Measurements from ENCODE around the gene CACNA1C. TPM values are rescaled to one million over a fixed set of nuclear protein-coding genes. Genes with fewer than 3 reads are reported as not detected.
"Not testable (repeated sequence)": the region's sequence is repeated elsewhere in the genome, so short reads cannot be mapped to it uniquely, and the experiment has no call there.

Gene CACNA1C
- total RNA-seq, 1 donor from 2014 or later, result 20.0 TPM

DNA sequence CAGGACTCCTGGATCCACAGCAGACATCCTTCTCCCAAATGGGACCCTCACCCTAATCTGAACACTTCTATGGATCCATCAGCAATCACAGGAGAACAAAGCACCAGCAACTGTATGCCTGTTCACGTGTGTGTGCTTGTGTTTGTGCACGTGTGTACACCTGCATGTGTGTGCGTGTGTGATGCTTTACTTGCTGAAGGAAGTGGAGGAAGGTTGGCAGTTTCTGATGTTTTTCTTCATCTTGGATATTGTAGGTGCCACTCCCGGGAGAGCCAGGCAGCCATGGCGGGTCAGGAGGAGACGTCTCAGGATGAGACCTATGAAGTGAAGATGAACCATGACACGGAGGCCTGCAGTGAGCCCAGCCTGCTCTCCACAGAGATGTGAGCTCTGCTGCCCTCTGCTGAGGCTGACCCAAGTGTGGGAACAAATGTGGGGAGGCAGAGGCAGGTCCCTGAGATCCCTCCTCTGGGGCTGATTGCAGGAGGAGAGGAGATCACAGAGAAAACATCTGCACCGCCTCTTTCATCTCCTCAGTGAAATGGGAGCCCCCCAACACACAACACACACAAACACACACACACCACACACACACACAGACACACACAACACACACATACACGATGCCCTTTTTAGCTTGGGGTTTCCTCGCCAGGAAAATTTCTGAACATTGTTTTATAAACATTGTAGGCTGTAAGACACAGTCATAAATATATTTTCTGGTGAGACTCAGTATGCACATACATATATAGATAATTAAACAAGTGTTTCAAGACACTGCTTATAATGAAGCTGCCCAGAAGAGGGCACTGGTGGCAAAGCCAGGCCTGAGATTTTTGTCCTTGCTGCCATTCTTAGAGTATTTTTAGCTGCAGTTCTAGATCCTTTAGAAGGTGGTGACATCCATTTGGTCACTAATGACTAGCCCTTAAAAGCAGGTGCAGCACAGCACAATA, 629.8 kb downstream of the CACNA1C start:
- DNase-seq (ENCODE audit: low spot score in 2 of 2), result no peak
- no peak for FAIRE-seq

- DNase-seq (ENCODE audit: low spot score in 2 of 2) (no peak), FAIRE-seq (no peak)
Measured at GRCh38 chr12:2683283-2684025, 630.7 kb downstream of the CACNA1C start.

DNA sequence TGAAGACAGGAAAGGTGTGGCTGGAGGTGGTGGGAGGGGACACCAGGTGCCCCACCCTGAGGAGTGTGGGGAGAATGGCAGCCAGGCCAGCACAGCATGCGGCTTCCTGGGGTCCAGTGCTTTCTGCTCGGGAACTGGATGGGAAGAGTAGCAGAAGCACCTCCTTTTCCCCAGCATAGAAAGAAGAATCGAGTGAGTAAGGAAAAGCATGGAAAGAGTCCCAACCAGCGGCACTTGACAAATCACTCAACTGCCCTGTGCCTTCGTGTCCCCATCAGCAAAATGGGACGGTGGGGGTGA, 631.2 kb downstream of the CACNA1C start:
- DNase-seq (ENCODE audit: low spot score in 2 of 2); FAIRE-seq: not testable (repeated sequence)

- not testable (repeated sequence) for FAIRE-seq; DNase-seq (ENCODE audit: low spot score in 2 of 2)
Measured at GRCh38 chr12:2685620-2686279, 633.0 kb downstream of the CACNA1C start.

DNA sequence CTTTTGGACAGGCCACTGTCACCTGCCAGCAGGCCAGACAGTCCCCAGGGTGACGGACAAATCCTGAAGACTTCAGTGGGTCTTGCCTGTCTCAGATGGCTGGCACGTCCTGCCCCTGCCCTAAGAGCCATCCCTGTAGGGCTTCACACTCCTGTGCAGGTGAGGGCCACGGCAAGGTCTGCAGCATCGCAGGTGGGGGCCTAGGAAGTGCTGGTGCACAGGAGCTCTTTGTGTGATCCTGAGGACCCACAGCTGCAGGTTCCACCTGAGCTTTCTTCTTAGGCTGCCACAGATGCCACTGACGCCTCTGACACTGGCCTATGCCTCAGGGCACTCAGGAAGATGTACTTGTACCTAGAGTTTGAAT, 633.5 kb downstream of the CACNA1C start:
- DNase-seq (ENCODE audit: low spot score in 2 of 2) (no peak), FAIRE-seq (no peak)

DNA sequence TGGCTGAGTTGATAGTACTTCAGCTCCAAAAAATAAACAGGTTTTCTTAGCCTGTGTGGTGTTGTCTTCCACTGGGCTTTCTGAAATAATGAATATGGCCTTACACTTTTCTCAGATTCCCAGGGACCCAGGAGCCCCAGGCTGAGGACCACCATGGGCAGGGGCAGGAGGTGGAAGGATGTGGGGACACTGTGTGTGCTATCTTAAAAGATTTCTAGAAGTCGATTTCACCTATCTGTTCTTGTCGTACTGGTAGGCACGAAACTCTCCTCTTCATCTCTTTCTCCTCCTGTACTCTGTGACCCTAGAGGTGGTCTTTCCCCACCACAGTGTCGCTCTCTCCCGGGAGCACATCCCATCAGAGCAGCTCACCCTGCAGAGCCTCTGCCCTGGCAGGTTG, 634.3 kb downstream of the CACNA1C start:
- FAIRE-seq (no peak), DNase-seq (ENCODE audit: low spot score in 2 of 2) (no peak)

DNA sequence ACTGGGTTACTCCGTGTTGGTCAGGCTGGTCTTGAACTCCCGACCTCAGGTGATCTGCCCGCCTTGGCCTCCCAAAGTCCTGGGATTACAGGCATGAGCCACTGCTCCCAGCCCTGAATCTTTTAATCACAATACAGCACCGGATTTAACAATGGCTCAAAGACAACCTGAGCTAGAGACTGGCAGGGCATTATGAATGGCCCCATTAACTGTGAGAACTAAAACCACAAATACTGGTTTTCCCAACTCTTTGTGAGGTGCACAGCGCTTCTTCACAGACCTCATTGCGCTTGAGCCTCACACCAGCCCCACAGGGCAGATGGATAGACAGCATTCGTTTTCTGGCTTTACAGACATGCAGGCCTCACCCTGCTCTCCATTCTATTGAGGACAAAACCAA, 634.9 kb downstream of the CACNA1C start:
- DNase-seq (ENCODE audit: low spot score in 2 of 2), result no peak
- no peak for FAIRE-seq

DNA sequence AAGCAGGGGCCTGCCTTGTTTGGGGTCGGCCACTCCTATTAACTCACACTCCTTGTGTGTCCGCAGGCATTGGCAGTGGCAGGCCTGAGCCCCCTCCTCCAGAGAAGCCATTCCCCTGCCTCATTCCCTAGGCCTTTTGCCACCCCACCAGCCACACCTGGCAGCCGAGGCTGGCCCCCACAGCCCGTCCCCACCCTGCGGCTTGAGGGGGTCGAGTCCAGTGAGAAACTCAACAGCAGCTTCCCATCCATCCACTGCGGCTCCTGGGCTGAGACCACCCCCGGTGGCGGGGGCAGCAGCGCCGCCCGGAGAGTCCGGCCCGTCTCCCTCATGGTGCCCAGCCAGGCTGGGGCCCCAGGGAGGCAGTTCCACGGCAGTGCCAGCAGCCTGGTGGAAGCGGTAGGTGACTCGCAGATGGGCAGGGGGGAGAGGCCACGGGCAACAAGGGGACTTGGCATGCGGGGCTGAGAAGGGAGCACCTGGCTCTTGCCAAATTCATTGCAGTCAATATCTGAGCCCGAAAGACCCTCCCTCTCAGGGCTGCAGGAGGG, 635.7 kb downstream of the CACNA1C start:
- DNase-seq (ENCODE audit: low spot score in 2 of 2) (no peak), FAIRE-seq (no peak)

DNA sequence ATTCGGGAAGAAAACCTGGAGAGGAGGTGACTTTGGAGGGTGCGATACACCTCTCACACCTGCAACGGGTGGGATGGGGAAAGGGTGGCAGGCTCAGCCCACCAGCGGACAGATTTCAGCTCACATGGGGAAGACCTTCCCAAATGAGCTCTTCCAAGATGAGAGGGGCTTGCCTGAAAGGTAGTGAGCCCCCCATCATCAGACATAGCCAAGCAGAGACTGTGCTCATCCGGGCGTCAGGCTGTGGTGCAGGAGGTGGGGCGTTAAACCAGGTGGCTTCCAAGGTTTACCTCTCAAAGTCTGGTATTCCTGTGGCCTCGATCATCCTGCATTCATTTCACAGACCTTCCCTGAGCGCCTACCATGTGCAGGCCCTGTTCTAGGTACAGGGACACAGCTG, 636.6 kb downstream of the CACNA1C start:
- FAIRE-seq (no peak), DNase-seq (ENCODE audit: low spot score in 2 of 2) (no peak)

DNA sequence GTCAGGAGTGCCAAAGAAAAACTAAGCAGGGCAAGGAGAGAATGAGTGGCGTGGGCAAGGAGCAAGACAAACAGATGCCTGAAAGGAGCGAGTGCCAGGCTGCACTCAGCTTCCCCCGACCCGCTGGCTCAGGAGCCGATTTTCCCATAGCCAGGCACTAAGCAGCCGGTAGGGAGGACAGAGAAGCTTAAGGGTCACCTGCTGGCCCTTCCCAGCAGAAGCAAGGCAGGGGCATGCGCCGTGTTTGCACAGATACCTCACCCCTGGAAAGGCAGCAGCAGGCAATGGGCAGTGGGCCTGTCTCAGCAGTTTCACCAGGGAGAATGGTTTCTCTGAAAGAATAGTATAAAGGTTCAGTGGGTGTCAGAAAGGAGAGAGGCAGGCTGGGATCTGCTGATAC, 637.1 kb downstream of the CACNA1C start:
- FAIRE-seq (no peak), DNase-seq (ENCODE audit: low spot score in 2 of 2) (no peak)

GRCh38 chr12:2690348-2691005, 637.7 kb downstream of the CACNA1C start:
- FAIRE-seq (no peak), DNase-seq (ENCODE audit: low spot score in 2 of 2) (no peak)

DNA sequence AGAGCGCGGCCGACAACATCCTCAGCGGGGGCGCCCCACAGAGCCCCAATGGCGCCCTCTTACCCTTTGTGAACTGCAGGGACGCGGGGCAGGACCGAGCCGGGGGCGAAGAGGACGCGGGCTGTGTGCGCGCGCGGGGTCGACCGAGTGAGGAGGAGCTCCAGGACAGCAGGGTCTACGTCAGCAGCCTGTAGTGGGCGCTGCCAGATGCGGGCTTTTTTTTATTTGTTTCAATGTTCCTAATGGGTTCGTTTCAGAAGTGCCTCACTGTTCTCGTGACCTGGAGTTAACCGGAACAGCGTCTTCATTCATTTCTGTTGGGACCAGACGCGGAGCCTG, 638.2 kb downstream of the CACNA1C start:
- FAIRE-seq (no peak), DNase-seq (ENCODE audit: low spot score in 2 of 2) (no peak)

DNA sequence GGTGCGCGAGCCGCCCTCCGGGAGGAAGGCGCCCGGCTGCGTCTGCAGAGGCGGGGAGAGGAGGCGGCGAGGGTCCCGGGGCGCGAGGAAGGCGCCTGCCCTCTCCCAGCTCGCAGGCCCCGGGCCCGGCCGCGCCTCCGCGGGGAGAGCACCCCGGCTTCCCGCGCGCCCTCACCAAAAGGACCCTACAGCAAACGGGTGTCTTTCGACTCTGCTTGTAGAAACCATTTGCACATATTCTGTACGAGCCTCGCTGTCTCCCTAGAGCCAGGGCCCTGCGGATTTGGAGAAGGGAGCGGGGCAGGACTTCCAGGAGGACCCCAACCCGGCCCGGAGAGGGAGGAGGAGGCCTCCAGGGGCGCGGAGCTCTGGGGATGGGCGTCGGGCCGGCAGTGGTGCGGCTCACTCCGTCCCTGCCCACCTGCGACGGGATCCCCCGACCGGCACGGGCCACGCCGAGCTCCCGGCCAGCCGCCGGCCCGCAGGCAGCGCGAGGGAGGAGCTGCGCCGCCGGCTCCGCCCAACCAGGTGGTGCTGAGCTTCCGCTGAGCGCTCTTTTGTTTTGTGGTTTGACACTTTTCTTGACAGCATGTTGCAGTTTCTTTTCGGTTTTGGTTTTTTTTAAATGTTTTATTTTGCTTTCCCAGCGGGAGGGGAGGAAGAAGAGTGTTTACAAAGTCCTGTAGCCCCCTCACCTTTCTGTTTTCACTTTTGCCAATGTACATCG, 638.7 kb downstream of the CACNA1C start:
- FAIRE-seq, result no peak
- DNase-seq (ENCODE audit: low spot score in 2 of 2), result no peak

GRCh38 chr12:2692080-2692479, 639.3 kb downstream of the CACNA1C start:
- DNase-seq (ENCODE audit: low spot score in 2 of 2) (no peak), FAIRE-seq (no peak)

- FAIRE-seq (no peak), DNase-seq (ENCODE audit: low spot score in 2 of 2) (no peak)
Measured at GRCh38 chr12:2693244-2693860, 640.6 kb downstream of the CACNA1C start.

DNA sequence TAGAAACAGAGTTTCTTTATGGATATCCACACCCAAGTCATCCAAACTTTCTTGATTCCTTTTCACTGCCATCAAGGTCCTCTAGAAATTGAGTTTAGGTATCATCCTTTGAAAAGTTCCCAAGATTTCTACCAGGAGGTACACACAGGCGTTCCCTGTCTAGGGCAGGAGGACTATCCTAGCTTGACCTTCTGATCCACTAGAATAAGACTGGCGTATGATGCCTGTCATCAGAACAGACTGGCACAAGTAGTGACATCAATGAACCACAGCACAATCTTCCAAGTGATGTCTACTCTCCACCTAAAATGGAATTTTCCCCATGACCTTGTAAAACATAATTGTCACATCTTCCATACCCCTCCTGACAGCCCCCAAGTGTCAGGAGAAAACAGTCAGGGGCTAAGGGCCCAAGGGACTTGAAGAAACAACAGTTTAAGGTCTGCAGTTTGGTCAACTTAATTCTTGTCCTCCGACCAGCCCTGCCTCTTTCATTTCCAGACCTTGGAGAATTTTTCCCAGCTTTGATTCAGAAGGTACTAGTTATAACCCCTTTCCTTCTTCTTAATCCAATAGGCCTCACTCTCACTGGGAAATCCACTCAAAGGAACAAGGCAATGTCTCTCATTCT, 641.3 kb downstream of the CACNA1C start:
- FAIRE-seq, result no peak
- no peak for DNase-seq (ENCODE audit: low spot score in 2 of 2)

DNA sequence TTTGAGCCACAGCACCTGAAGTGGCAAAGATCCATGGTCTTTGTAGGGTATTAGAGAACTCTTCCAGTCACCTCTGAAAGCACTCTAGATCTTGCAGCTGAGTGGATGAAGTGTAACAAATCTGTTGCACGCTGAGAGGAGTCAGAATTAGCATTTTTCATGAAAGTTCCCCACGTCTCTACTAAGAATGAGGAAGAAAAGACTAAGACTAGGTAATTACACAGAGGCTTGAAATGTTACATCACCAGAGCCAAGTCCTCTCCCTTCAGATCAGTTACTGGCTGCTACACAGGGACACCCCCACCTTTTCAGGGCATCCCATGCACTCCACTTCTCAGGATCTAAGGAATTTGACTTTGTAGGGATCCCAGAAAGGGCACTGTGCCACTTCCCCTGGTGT, 643.3 kb downstream of the CACNA1C start:
- no peak for FAIRE-seq
- DNase-seq (ENCODE audit: low spot score in 2 of 2), result no peak

- no peak for DNase-seq (ENCODE audit: low spot score in 2 of 2)
- FAIRE-seq, result no peak
Measured at GRCh38 chr12:2697057-2697800, 644.4 kb downstream of the CACNA1C start.
